ENCODE data around the gene RRP15. TPM values are rescaled to one million over a fixed set of nuclear protein-coding genes. Genes with fewer than 3 reads are reported as not detected.

The RRP15 gene
- polyA plus RNA-seq, 1 experiment = 7.9 TPM

DNA sequence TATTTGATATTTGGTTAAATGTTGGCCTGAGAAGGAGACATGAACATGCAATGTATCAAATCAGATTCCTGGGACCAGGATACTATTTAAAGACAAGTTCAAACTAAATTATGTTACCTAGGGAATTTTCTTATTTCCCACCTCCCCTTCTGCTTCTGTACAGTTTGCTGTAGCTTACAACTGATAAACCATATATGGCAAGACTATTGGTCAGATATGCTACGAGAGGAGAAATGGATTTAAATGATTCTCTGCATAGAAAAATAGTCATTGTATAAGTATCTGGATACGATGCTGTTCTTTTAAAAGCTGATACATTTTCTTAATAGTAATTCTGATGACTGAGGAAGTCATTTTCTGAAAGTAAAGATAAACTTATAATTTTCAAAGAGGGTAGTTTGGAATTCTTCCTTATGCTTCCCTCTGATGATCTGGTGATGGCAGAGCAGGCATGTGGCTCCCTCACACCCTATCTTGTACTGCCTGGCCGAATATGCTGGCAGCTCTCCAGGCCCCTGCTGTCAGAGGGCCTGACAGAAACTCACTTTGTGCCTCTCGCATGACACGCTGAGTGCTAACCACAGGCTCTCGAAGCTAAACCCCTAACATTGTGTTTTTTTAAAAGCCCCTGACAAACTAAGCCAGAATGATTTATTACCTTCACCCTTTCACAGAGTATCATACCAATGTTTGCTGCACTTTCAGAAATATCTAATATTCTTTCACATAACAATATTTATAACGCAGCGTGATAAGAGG is 19.4 kb downstream of the RRP15 start:
- ChIA-PET CTCF (interaction anchor here (1.1 to 3.3 kb wide), 4 partner anchors 9 to 1263 kb away, joined by 3 to 10 read pairs (median 8); no protein-coding TSS in a partner anchor), POLR2A (no interaction called here)
- Histone ChIP-seq H3K9me3 (ENCODE audit: control insufficient read depth, insufficient read depth, low read length) (no peaks in the 10 kb centered on the region), H3K27ac (ENCODE audit: low read depth, low read length) (no peak overlapping the region), H3K27me3 (ENCODE audit: control insufficient read depth, insufficient read depth, low read length) (no peaks in the 10 kb centered on the region), H3K4me3 (ENCODE audit: low read depth, low read length) (no peak overlapping the region)
- TF ChIP-seq, protein P1, sequence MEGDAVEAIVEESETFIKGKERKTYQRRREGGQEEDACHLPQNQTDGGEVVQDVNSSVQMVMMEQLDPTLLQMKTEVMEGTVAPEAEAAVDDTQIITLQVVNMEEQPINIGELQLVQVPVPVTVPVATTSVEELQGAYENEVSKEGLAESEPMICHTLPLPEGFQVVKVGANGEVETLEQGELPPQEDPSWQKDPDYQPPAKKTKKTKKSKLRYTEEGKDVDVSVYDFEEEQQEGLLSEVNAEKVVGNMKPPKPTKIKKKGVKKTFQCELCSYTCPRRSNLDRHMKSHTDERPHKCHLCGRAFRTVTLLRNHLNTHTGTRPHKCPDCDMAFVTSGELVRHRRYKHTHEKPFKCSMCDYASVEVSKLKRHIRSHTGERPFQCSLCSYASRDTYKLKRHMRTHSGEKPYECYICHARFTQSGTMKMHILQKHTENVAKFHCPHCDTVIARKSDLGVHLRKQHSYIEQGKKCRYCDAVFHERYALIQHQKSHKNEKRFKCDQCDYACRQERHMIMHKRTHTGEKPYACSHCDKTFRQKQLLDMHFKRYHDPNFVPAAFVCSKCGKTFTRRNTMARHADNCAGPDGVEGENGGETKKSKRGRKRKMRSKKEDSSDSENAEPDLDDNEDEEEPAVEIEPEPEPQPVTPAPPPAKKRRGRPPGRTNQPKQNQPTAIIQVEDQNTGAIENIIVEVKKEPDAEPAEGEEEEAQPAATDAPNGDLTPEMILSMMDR (IDR thresholded peaks at IDR 0.05; ENCODE audit: low read depth, low read length) = no peak
- no peak for DNase-seq (ENCODE audit: low read depth, low spot score)

DNA sequence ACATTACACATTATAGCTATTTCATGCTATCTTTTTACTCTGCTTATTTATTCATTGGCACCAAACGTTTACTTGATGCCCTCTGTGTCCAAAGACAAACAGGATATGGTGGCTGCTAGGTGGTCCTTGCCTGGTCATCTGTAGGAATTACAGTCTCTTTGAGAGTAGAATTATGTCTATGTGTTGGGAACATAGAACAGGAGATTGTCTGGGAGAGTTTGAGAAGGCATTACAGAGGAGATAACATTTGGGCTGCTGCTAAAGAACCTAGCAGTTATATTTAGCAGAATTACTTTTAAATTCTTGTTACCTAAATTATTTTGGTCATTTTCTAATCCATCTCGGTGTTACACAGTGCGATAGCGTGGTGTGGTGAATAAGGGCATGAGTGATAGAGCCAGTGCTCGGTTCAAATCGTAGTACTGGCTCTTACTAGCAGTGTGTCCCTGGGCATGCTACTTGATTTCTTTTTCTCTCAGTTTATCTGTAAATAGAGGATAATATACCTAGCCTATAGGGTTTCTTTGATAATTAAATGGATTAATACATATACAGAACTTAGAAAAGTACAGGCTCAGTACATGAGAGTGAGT is 20.5 kb downstream of the RRP15 start:
- ChIA-PET POLR2A (interaction anchor here (0.6 kb wide), 1 partner anchor 12 kb away, joined by 3 read pairs; no protein-coding TSS in a partner anchor), CTCF (interaction anchor here (3.3 kb wide), 1 partner anchor 9 kb away, joined by 10 read pairs; no protein-coding TSS in a partner anchor)
- H3K4me3 ChIP-seq (ENCODE audit: low read depth, low read length) = no peak overlapping the region
- no peaks in the 10 kb centered on the region for H3K9me3 ChIP-seq (ENCODE audit: control insufficient read depth, insufficient read depth, low read length)
- no peaks in the 10 kb centered on the region for H3K27me3 ChIP-seq (ENCODE audit: control insufficient read depth, insufficient read depth, low read length)
- H3K27ac ChIP-seq (ENCODE audit: low read depth, low read length) = no peak overlapping the region
- TF ChIP-seq, protein P1 (IDR thresholded peaks at IDR 0.05; ENCODE audit: low read depth, low read length) = no peak
- DNase-seq (ENCODE audit: low read depth, low spot score) = no peak

DNA sequence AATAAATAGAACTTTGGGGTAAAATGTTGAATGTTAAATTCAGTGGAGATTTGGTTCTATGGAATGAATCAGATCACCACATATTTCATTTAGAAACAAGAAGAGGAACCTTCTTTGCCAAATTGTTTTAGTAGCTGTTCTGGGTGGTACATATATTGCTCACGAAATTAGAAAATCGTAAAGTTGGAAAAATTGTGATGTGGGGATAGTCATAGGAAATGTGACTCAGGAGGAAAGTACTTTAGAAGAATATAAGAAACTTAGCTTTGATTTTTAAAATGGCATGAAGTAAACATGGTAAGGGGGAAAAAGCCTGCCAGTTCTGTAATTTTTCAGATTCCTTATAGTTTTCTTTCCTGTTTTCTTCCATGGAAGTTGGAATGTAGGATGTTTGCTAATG is 27.4 kb downstream of the RRP15 start:
- ChIA-PET CTCF (interaction anchor here (2.3 kb wide), 1 partner anchor 14 kb away, joined by 13 read pairs; no protein-coding TSS in a partner anchor), POLR2A (no interaction called here)
- no peak overlapping the region for H3K4me3 ChIP-seq (ENCODE audit: low read depth, low read length)
- H3K27ac ChIP-seq (ENCODE audit: low read depth, low read length) = no peak overlapping the region
- TF ChIP-seq, protein P1 (IDR thresholded peaks at IDR 0.05; ENCODE audit: low read depth, low read length) = no peak
- H3K9me3 ChIP-seq (ENCODE audit: control insufficient read depth, insufficient read depth, low read length) = no peaks in the 10 kb centered on the region
- no peaks in the 10 kb centered on the region for H3K27me3 ChIP-seq (ENCODE audit: control insufficient read depth, insufficient read depth, low read length)
- DNase-seq (ENCODE audit: low read depth, low spot score) = no peak

DNA sequence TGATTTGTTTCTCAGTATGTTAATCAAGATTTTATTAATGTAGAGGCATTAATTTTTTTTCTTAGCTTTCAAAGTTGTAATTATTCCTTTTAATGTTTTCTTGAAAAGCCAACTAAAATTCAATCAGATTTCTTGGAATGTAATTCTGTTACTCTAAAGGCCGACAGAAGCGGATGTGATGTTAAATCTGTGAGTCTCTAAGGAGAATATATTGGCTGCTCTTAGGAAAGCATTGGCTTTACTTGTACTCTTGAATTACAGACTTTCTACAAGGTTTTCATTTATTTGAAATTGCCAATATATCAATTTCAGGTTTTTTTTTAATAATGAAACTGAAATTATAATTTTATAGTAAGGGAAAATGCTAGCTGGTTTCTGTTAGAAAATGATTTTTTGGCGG is 29.2 kb downstream of the RRP15 start:
- no peaks in the 10 kb centered on the region for H3K27me3 ChIP-seq (ENCODE audit: control insufficient read depth, insufficient read depth, low read length)
- ChIA-PET CTCF (interaction anchor here (0.8 to 2.5 kb wide), 4 partner anchors 10 to 24 kb away, joined by 3 to 13 read pairs (median 9); no protein-coding TSS in a partner anchor), POLR2A (no interaction called here)
- TF ChIP-seq, protein P1 (IDR thresholded peaks at IDR 0.05; ENCODE audit: low read depth, low read length) = no peak
- no peaks in the 10 kb centered on the region for H3K9me3 ChIP-seq (ENCODE audit: control insufficient read depth, insufficient read depth, low read length)
- H3K4me3 ChIP-seq (ENCODE audit: low read depth, low read length) = no peak overlapping the region
- no peak overlapping the region for H3K27ac ChIP-seq (ENCODE audit: low read depth, low read length)
- DNase-seq (ENCODE audit: low read depth, low spot score) = no peak

GRCh38 chr1:218315638-218316037 is 30.5 kb downstream of the RRP15 start:
- no peaks in the 10 kb centered on the region for H3K9me3 ChIP-seq (ENCODE audit: control insufficient read depth, insufficient read depth, low read length)
- no peak overlapping the region for H3K27ac ChIP-seq (ENCODE audit: low read depth, low read length)
- ChIA-PET CTCF (interaction anchor here (0.9 to 2.5 kb wide), 5 partner anchors 12 to 1252 kb away, joined by 3 to 10 read pairs (median 4); no protein-coding TSS in a partner anchor), POLR2A (interaction anchor here (1.2 kb wide), 1 partner anchor 13 kb away, joined by 3 read pairs; no protein-coding TSS in a partner anchor)
- H3K27me3 ChIP-seq (ENCODE audit: control insufficient read depth, insufficient read depth, low read length) = no peaks in the 10 kb centered on the region
- DNase-seq (ENCODE audit: low read depth, low spot score) = no peak
- TF ChIP-seq, protein P1 (IDR thresholded peaks at IDR 0.05; ENCODE audit: low read depth, low read length) = no peak
- no peak overlapping the region for H3K4me3 ChIP-seq (ENCODE audit: low read depth, low read length)
